Sigmoid colon (tissue), 3 donors: ENCODE measurements around the gene PPP1R12A.

Experiments used
- CTCF ChIP-seq, 4 experiments: fragments of 450-650 bp in 3 of 4; fragments of 200-600 bp in 1 of 4; IDR thresholded peaks; one replicate each; pipeline ENCODE4 v1.5.1; 2016 to 2019; ENCODE audit warnings: antibody characterized with exemption in 4 of 4, mild to moderate bottlenecking in 3 of 4, moderate library complexity in 2 of 4
- POLR2A ChIP-seq, 2 donors: fragments of 450-650 bp; IDR thresholded peaks; one replicate each; pipeline ENCODE4 v1.6.1; 2016; ENCODE audit warnings: antibody characterized with exemption in 2 of 2, mild to moderate bottlenecking in 2 of 2, moderate library complexity in 2 of 2

- TF ChIP-seq CTCF (IDR thresholded peaks at IDR 0.05) = no peak
- TF ChIP-seq POLR2A (IDR thresholded peaks at IDR 0.05) = no peak
Measured at GRCh38 chr12:79725987-79726386, 208.9 kb downstream of the PPP1R12A start.
